CD4-positive, alpha-beta T cell (primary cell): ENCODE data around the gene MTHFD1L. TPM values are rescaled to one million over a fixed set of nuclear protein-coding genes. Genes with fewer than 3 reads are reported as not detected.
"Not testable (repeated sequence)": the region's sequence is repeated elsewhere in the genome, so short reads cannot be mapped to it uniquely, and the experiment has no call there.

ENCODE experiments used
- ATAC-seq: fragments of 200-7000 bp; cut with Tn5 transposase; one replicate; pipeline ENCODE4 v1.10.0; 2022; ENCODE audit warnings: mild to moderate bottlenecking; ENCODE audit not compliant: poor library complexity
- CTCF ChIA-PET: fragments of 350-600 bp; sonication (Branson Sonifier 250); formaldehyde crosslinking; loops from one replicate; lab custom pipeline; 2021; ENCODE audit warnings: antibody characterized with exemption, inconsistent platforms; lab: Charles Lee
- POLR2A ChIA-PET: fragments of 350-600 bp; sonication (Branson Sonifier 250); formaldehyde crosslinking; loops from one replicate; lab custom pipeline; 2021; ENCODE audit warnings: antibody characterized with exemption, inconsistent platforms; lab: Charles Lee
- DNase-seq, 14 experiments: peaks; one replicate each; pipeline ENCODE4 v3.0.0-alpha.2; 2013 to 2020; ENCODE audit warnings: mixed read lengths in 2 of 14
- H3K27ac ChIP-seq, 2 donors: one replicate each; pipeline versions ENCODE4 v1.5.1 to v1.7.0; 2013; ENCODE audit warnings: low read length in 2 of 2, low read depth in 1 of 2, mild to moderate bottlenecking in 1 of 2
- H3K27me3 ChIP-seq, 2 experiments: 1 replicate in 1 of 2; 2 replicates in 1 of 2; pipeline versions ENCODE4 v1.6.1 to v1.7.0; 2013; ENCODE audit warnings: low read length in 2 of 2, control low read depth in 1 of 2, mild to moderate bottlenecking in 1 of 2, moderate library complexity in 1 of 2; ENCODE audit not compliant: insufficient read depth in 2 of 2, control insufficient read depth in 1 of 2
- H3K36me3 ChIP-seq: one replicate; pipeline ENCODE4 v1.6.1; 2013; ENCODE audit warnings: low read length, control low read depth; ENCODE audit not compliant: insufficient read depth
- H3K4me1 ChIP-seq: one replicate; pipeline ENCODE4 v1.6.1; 2013; ENCODE audit warnings: low read length, control low read depth; ENCODE audit not compliant: insufficient read depth
- H3K4me3 ChIP-seq: one replicate; pipeline ENCODE4 v1.5.1; 2013; ENCODE audit warnings: mild to moderate bottlenecking, low read length, moderate library complexity
- H3K9me3 ChIP-seq, 2 experiments: 1 replicate in 1 of 2; 2 replicates in 1 of 2; pipeline versions ENCODE4 v1.6.1 to v1.7.0; 2013; ENCODE audit warnings: low read length in 2 of 2, mild to moderate bottlenecking in 2 of 2, control low read depth in 1 of 2, moderate library complexity in 1 of 2; ENCODE audit not compliant: control insufficient read depth in 1 of 2, insufficient read depth in 1 of 2
- H3K27ac Mint-ChIP-seq: one replicate; pipeline ENCODE4 v1.8.0; 2020; ENCODE audit warnings: mixed read lengths
- H3K27me3 Mint-ChIP-seq: one replicate; pipeline ENCODE4 v1.8.0; 2021; ENCODE audit warnings: mixed read lengths
- H3K36me3 Mint-ChIP-seq: one replicate; pipeline ENCODE4 v1.8.0; 2021; ENCODE audit warnings: low read depth, mixed read lengths
- H3K4me1 Mint-ChIP-seq: one replicate; pipeline ENCODE4 v1.8.0; 2021; ENCODE audit warnings: low read depth, mixed read lengths
- H3K4me3 Mint-ChIP-seq: one replicate; pipeline ENCODE4 v1.8.0; 2020; ENCODE audit warnings: mild to moderate bottlenecking, mixed read lengths
- H3K9me3 Mint-ChIP-seq: one replicate; pipeline ENCODE4 v1.8.0; 2020; ENCODE audit warnings: mixed read lengths
- intact Hi-C, 2 experiments: fragments of 100-400 bp; cut with DNase I in 1 of 2; cut with micrococcal nuclease in 1 of 2; formaldehyde crosslinking; loops; one replicate each; pipeline versions ENCODE4 v1.15.1 to v1.9.0; 2023 to 2025; cut with DNase I, micrococcal nuclease
- total RNA-seq, 174 experiments: library from RNA in 2 of 174; stranded (reverse) in 2 of 174; gene quantifications; one replicate each; pipeline ENCODE4 v1.2.3 and lab custom pipeline; 2021 to 2026
- TF ChIP-seq, protein P1 (sequence below): fragments of 200-600 bp; IDR thresholded peaks from one replicate; pipeline ENCODE4 v1.8.0; 2022; ENCODE audit warnings: antibody characterized with exemption, mild to moderate bottlenecking

Gene MTHFD1L
- total RNA-seq, 2 experiments from 2014 or later = 8.8 to 9.7 TPM

DNA sequence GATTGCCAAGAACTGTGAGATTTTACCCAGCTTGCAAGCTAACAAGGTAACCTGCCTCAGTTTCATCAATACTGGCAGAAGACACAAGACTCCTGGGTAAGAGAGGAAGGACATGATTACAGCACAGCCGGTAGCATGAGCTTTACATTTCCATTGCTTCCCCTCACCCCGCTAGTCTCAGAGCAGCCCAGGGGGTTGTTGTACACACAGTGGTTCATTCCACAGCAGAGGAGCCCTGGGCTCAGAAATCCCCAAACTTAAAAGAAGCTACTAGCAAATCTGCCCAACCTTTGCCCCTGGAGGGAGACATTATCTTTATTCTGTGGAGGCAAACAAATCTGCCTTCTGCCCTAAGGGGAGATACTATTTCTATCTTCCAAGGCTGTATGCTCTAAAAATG lies 17.1 kb upstream of the MTHFD1L start:
- Histone ChIP-seq H3K4me1 (no peaks in the 10 kb centered on the region), H3K27ac (no peak overlapping the region), H3K4me3 (no peak overlapping the region), H3K27me3 (no peaks in the 10 kb centered on the region), H3K36me3 (no peaks in the 10 kb centered on the region), H3K9me3 (no peaks in the 10 kb centered on the region)
- H3K4me3 Mint-ChIP-seq = no peak overlapping the region
- intact Hi-C loops = no loop called here
- H3K9me3 Mint-ChIP-seq = no peaks in the 10 kb centered on the region
- ChIA-PET CTCF (no interaction called here), POLR2A (no interaction called here)
- TF ChIP-seq, protein P1, sequence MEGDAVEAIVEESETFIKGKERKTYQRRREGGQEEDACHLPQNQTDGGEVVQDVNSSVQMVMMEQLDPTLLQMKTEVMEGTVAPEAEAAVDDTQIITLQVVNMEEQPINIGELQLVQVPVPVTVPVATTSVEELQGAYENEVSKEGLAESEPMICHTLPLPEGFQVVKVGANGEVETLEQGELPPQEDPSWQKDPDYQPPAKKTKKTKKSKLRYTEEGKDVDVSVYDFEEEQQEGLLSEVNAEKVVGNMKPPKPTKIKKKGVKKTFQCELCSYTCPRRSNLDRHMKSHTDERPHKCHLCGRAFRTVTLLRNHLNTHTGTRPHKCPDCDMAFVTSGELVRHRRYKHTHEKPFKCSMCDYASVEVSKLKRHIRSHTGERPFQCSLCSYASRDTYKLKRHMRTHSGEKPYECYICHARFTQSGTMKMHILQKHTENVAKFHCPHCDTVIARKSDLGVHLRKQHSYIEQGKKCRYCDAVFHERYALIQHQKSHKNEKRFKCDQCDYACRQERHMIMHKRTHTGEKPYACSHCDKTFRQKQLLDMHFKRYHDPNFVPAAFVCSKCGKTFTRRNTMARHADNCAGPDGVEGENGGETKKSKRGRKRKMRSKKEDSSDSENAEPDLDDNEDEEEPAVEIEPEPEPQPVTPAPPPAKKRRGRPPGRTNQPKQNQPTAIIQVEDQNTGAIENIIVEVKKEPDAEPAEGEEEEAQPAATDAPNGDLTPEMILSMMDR = no peak
- H3K36me3 Mint-ChIP-seq = no peaks in the 10 kb centered on the region
- H3K4me1 Mint-ChIP-seq = peaks cover 8% of the 10 kb centered on the region
- peaks cover 22% of the 10 kb centered on the region for H3K27me3 Mint-ChIP-seq
- ATAC-seq (no peak), DNase-seq (no peak)
- no peak overlapping the region for H3K27ac Mint-ChIP-seq

DNA sequence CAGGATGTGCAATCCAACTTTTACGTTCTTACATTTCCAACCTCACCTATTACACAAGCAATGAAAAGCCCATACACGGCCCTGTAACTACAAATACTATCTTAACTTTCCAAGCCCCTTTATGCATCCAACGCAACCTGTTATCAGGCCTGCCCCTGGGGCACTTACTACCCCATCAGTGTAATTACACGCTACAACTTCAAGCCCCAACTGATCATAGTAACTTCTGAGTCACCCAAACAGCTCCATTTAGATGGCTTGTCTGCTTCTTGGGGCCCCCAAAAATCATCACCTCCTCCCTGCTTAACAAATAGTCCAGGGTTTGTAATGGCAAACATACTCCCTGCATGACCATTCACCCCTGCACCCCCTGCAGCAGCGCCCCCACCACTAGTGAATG lies 11.1 kb upstream of the MTHFD1L start:
- ATAC-seq, H3K9me3 Mint-ChIP-seq, H3K4me1 ChIP-seq, H3K4me3 Mint-ChIP-seq, H3K27me3 ChIP-seq, H3K27me3 Mint-ChIP-seq, DNase-seq, CTCF ChIA-PET, H3K4me1 Mint-ChIP-seq, H3K9me3 ChIP-seq, H3K27ac ChIP-seq, H3K36me3 Mint-ChIP-seq, H3K36me3 ChIP-seq, H3K27ac Mint-ChIP-seq, intact Hi-C loops, POLR2A ChIA-PET, H3K4me3 ChIP-seq: not testable (repeated sequence)

DNA sequence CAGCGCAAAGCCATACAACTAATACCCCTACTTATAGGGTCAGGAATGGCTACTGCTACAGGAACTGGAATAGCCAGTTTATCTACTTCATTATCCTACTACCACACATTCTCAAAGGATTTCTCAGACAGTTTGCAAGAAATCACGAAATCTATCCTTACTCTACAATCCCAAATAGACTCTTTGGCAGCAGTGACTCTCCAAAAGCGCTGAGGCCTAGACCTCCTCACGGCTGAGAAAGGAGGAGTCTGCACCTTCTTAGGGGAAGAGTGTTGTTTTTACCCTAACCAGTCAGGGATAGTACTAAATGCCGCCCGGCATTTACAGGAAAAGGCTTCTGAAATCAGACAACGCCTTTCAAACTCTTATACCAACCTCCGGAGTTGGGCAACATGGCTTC lies 10.3 kb upstream of the MTHFD1L start:
- H3K9me3 Mint-ChIP-seq, H3K4me3 ChIP-seq, intact Hi-C loops, H3K27me3 ChIP-seq, H3K27ac ChIP-seq, H3K4me1 Mint-ChIP-seq, H3K4me3 Mint-ChIP-seq, H3K4me1 ChIP-seq, H3K27ac Mint-ChIP-seq, H3K9me3 ChIP-seq, DNase-seq, H3K27me3 Mint-ChIP-seq, H3K36me3 ChIP-seq, POLR2A ChIA-PET, CTCF ChIA-PET, ATAC-seq, H3K36me3 Mint-ChIP-seq: not testable (repeated sequence)

DNA sequence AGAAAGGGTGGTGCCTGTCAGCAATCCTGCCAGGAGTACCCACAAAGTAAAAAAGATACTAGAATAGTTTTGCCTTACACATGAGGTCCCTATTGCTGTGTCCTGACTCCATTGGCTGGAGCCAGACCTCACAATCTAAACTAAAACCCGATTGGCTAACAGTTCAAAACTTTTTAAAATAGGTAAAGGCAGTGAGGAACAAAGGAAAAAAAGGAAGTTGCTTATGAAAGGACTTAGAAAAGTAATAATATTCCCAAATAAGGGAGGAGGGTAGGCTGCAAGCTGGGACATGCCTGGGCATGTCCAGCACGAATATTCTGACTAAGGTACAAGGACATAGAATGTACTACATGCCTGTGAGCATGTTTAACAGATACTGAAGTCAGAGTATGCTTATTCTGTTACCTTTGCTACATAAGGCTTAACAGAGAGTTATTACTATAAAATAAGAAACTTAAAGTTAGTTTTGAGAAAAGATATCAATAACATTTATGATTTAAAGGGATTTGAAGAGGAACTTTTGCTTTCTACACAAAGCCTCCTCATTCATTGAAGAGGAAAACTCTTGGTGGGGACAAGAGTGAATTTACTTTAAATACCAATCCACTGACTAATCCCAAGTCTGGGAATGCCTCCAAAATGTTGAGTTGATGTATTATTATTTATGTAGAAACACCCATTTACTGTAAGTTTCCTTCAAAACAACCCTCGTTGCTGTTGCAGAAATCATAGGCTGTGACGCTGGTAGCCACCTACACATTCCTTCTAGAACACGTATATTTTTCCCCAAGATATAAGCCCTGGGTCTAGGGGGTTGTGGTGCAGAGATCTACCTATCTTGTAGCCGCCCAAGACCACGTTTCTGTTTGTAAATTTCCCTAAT lies 8.2 kb upstream of the MTHFD1L start:
- Histone ChIP-seq H3K9me3 (no peaks in the 10 kb centered on the region), H3K4me1 (no peaks in the 10 kb centered on the region), H3K27ac (no peak overlapping the region), H3K27me3 (no peaks in the 10 kb centered on the region), H3K36me3 (no peaks in the 10 kb centered on the region), H3K4me3 (no peak overlapping the region)
- Mint-ChIP-seq H3K4me1 (no peaks in the 10 kb centered on the region), H3K27ac (no peak overlapping the region), H3K4me3 (no peak overlapping the region), H3K9me3 (no peaks in the 10 kb centered on the region), H3K27me3 (no peaks in the 10 kb centered on the region), H3K36me3 (no peaks in the 10 kb centered on the region)
- DNase-seq (no peak), ATAC-seq (no peak)
- TF ChIP-seq, protein P1 = no peak
- ChIA-PET CTCF (no interaction called here), POLR2A (no interaction called here)
- intact Hi-C loops = no loop called here
